HEK293T (cell line): ENCODE data around the gene ARPP19.

Source experiments
- CTCF ChIA-PET: fragments of 350-600 bp; formaldehyde crosslinking; extraction: SDS; loops from one replicate; lab custom pipeline; 2021; ENCODE audit warnings: antibody characterized with exemption, inconsistent platforms; lab: Yijun Ruan, JAX
- POLR2A ChIA-PET: fragments of 350-600 bp; formaldehyde crosslinking; extraction: SDS; loops from one replicate; lab custom pipeline; 2020; ENCODE audit warnings: antibody characterized with exemption, inconsistent platforms; lab: Yijun Ruan, JAX
- DNase-seq: peaks from one replicate; pipeline ENCODE4 v3.0.0; 2012; ENCODE audit warnings: mixed read lengths; ENCODE audit errors: extremely low spot score
- ARNT ChIP-seq: fragments of 450-650 bp; IDR thresholded peaks from 2 replicates; pipeline ENCODE4 v1.6.1; 2017; ENCODE audit warnings: mild to moderate bottlenecking
- BHLHE40 ChIP-seq: fragments of 450-650 bp; IDR thresholded peaks from 2 replicates; pipeline ENCODE4 v1.6.1; 2016; ENCODE audit warnings: mild to moderate bottlenecking, moderate library complexity, borderline replicate concordance
- CTBP1 ChIP-seq: fragments of 450-650 bp; IDR thresholded peaks from 2 replicates; pipeline ENCODE4 v1.6.1; 2016; ENCODE audit warnings: borderline replicate concordance
- ELF4 ChIP-seq: fragments of 450-650 bp; IDR thresholded peaks from 2 replicates; pipeline ENCODE4 v1.6.1; 2017; ENCODE audit warnings: antibody characterized with exemption
- FOXA1 ChIP-seq: fragments of 450-650 bp; IDR thresholded peaks from 2 replicates; pipeline ENCODE4 v1.6.1; 2016; ENCODE audit warnings: mild to moderate bottlenecking
- FOXK2 ChIP-seq: fragments of 450-650 bp; IDR thresholded peaks from 2 replicates; pipeline ENCODE4 v1.6.1; 2016; ENCODE audit warnings: mild to moderate bottlenecking
- FOXM1 ChIP-seq: fragments of 450-650 bp; IDR thresholded peaks from 2 replicates; pipeline ENCODE4 v1.6.1; 2017; ENCODE audit warnings: mild to moderate bottlenecking, borderline replicate concordance
- HDGF ChIP-seq: fragments of 450-650 bp; IDR thresholded peaks from 2 replicates; pipeline ENCODE4 v1.6.1; 2017; ENCODE audit warnings: antibody characterized with exemption, borderline replicate concordance
- L3MBTL2 ChIP-seq: fragments of 450-650 bp; conservative IDR thresholded peaks from 2 replicates; pipeline ENCODE4 v1.6.1; 2016; ENCODE audit warnings: mild to moderate bottlenecking
- LEF1 ChIP-seq: fragments of 450-650 bp; IDR thresholded peaks from 2 replicates; pipeline ENCODE4 v1.6.1; 2017; ENCODE audit warnings: mild to moderate bottlenecking, borderline replicate concordance
- NFRKB ChIP-seq: fragments of 450-650 bp; IDR thresholded peaks from 2 replicates; pipeline ENCODE4 v1.6.1; 2016; ENCODE audit warnings: mild to moderate bottlenecking, moderate library complexity
- PKNOX1 ChIP-seq: fragments of 450-650 bp; IDR thresholded peaks from 2 replicates; pipeline ENCODE4 v1.6.1; 2016
- SP1 ChIP-seq: fragments of 450-650 bp; IDR thresholded peaks from 2 replicates; pipeline ENCODE4 v1.6.1; 2017
- SUZ12 ChIP-seq: fragments of 450-650 bp; IDR thresholded peaks from 2 replicates; pipeline ENCODE4 v1.6.1; 2016; ENCODE audit warnings: mild to moderate bottlenecking
- TARDBP ChIP-seq: fragments of 450-650 bp; IDR thresholded peaks from 2 replicates; pipeline ENCODE4 v1.6.1; 2016
- ZNF384 ChIP-seq: fragments of 450-650 bp; IDR thresholded peaks from 2 replicates; pipeline ENCODE4 v1.6.1; 2016

Gene ARPP19

DNA sequence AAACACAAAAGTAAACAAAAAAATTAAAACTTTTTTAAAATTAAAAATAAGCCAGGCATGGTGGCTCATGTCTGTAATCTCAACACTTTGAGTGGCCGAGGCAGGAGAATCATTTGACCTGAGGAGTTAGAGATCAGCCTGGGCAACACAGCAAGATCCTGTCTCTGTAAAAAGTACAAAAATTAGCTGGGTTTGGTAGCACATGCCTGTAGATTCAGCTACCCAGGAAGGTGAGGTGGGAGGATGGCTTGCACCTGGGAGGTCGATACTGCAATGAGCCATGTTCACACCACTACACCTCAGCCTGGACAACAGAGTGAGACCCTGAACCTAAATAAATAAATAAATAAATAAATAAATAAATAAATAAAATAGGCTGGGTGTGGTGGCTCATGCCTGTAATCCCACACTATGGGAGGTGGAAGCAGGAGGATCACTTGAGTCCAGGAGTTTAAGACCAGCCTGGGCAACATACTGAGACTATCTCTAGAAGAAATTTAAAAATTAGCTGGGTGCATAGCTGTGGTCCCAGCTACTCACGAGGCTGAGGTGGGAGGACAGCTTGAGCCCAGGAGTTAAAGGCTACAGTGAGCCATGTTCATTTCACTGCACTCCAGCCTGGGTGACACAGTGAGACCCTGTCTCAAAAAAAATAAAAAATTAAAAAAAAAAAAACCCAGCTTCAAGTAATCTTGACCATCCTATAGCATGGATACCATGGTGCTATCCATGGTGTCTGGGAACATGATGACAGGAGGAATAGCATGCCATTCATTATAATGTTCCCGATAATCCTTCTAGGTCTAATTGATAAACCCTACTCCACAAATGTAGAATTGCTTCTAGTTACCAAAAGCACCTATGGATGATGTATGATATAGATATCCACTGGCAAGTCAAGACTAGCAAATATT lies 44.4 kb downstream of the ARPP19 start:
- POLR2A ChIA-PET, result no interaction called here
- CTCF ChIA-PET, result interaction anchor here (0.6 kb wide), 1 partner anchor 129 kb away, joined by 3 read pairs; no protein-coding TSS in a partner anchor
- DNase-seq, result no peak
- TF ChIP-seq PKNOX1, result no peak
- TF ChIP-seq CTBP1, result no peak
- TF ChIP-seq HDGF, result no peak
- no peak for TF ChIP-seq NFRKB
- no peak for TF ChIP-seq L3MBTL2
- TF ChIP-seq ARNT, result no peak
- TF ChIP-seq TARDBP, result no peak
- TF ChIP-seq SUZ12, result no peak
- no peak for TF ChIP-seq LEF1
- TF ChIP-seq BHLHE40, result no peak
- TF ChIP-seq ZNF384, result no peak
- no peak for TF ChIP-seq SP1
- no peak for TF ChIP-seq FOXK2

- CTCF ChIA-PET, result no interaction called here
- no peak for DNase-seq
These were observed 45.2 kb downstream of the ARPP19 start for GRCh38 chr15:52523647-52524046.

DNA sequence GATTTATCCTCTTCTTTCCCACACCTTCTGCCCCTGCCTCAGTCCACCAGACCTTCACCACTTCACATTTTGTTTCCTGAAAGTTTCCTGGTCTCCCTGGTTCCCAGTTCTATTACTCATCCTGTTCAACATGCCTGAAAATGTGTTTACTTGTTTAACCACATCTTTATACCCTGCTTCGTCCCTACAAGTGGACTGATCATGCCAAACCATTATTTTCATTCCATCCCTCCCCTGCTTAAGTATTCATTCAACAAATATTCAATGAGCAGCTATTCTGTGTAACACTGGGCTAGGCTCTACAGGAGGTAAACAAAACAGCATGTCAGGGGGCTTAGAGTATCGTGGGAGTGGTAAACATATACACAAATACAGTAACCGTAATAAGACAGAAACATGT lies 45.6 kb downstream of the ARPP19 start:
- DNase-seq, result no peak
- TF ChIP-seq L3MBTL2 (no peak), FOXK2 (no peak), SP1 (no peak), FOXM1 (no peak), NFRKB (no peak), ELF4 (no peak)
- ChIA-PET POLR2A (interaction anchor here (0.7 kb wide), 1 partner anchor 107 kb away, joined by 3 read pairs; no protein-coding TSS in a partner anchor), CTCF (no interaction called here)

More at GRCh38 chr15:52523647-52524046, 45.2 kb downstream of the ARPP19 start:
- TF ChIP-seq CTBP1, result no peak
- TF ChIP-seq L3MBTL2, result no peak
- no peak for TF ChIP-seq FOXM1
- no peak for TF ChIP-seq NFRKB
- no peak for TF ChIP-seq TARDBP
- TF ChIP-seq HDGF, result no peak
- no peak for TF ChIP-seq ARNT
- no peak for TF ChIP-seq SP1
- no peak for TF ChIP-seq LEF1
- no peak for TF ChIP-seq FOXK2
- TF ChIP-seq ELF4, result no peak
- no peak for TF ChIP-seq SUZ12
- TF ChIP-seq BHLHE40, result no peak
- TF ChIP-seq ZNF384, result no peak
- POLR2A ChIA-PET, result no interaction called here

DNA sequence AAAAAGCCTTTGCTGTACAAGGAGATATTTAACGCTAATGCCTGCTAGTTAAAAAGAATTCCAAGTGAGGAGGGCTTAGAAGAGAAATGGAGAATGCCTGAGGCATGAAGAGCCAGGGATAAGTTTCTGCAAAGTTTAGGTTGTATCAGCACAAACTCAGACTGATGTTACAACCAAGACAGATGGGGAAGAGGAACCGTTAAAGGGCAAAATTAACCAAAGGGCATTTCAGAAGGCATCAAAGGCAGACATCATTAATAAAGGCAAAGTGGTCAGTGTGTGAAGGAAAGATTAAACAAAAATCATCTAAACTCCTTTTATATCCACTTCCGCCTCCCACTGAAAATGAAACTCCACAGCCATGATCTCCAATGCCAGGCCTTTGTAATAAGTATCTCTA lies 47.1 kb downstream of the ARPP19 start:
- no peak for TF ChIP-seq L3MBTL2
- TF ChIP-seq ARNT, result no peak
- POLR2A ChIA-PET, result no interaction called here
- CTCF ChIA-PET, result no interaction called here
- no peak for DNase-seq

DNA sequence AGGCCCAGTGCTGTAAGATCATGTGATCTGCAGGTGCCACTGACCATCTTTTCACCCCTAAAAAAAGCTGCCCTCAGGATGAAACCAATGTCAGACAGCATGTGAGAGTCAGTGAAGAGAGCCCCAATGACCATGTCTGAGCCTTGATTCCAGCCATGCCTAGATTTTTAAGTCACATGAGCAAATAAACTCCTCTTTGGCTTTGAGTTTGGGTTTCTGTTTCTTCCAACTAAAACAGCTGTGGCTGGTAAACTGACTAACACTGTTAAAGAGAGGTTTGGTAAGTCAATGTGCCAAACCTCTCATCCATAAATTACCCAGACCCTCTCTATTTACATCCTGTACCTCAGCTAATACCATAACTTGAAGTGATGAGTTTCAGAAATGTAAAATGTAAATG lies 48.4 kb downstream of the ARPP19 start:
- ChIA-PET CTCF (no interaction called here), POLR2A (no interaction called here)
- DNase-seq, result no peak
- TF ChIP-seq PKNOX1 (no peak), FOXM1 (no peak), BHLHE40 (no peak), L3MBTL2 (no peak), SUZ12 (no peak), ELF4 (no peak), ZNF384 (no peak), ARNT (no peak), FOXA1 (no peak), CTBP1 (no peak), HDGF (no peak), TARDBP (no peak), FOXK2 (no peak), LEF1 (no peak), SP1 (no peak), NFRKB (no peak)

GRCh38 chr15:52518487-52519371 lies 50.1 kb downstream of the ARPP19 start:
- CTCF ChIA-PET, result no interaction called here
- POLR2A ChIA-PET, result interaction anchor here (1.2 kb wide), 1 partner anchor 9 kb away, joined by 3 read pairs; no protein-coding TSS in a partner anchor
- no peak for DNase-seq
- TF ChIP-seq NFRKB (no peak), ELF4 (no peak), L3MBTL2 (no peak), CTBP1 (no peak), SUZ12 (no peak), FOXK2 (no peak), HDGF (no peak), FOXA1 (no peak), LEF1 (no peak), FOXM1 (no peak), TARDBP (no peak), BHLHE40 (no peak), PKNOX1 (no peak), ZNF384 (no peak), ARNT (no peak), SP1 (no peak)
